ENCODE measurements around the gene DCAF16.
A peak's percentile ranks its signal among the peaks of the same experiment; 100 is the strongest.
"Not testable (repeated sequence)": the region's sequence is repeated elsewhere in the genome, so short reads cannot be mapped to it uniquely, and the experiment has no call there.

Gene DCAF16

DNA sequence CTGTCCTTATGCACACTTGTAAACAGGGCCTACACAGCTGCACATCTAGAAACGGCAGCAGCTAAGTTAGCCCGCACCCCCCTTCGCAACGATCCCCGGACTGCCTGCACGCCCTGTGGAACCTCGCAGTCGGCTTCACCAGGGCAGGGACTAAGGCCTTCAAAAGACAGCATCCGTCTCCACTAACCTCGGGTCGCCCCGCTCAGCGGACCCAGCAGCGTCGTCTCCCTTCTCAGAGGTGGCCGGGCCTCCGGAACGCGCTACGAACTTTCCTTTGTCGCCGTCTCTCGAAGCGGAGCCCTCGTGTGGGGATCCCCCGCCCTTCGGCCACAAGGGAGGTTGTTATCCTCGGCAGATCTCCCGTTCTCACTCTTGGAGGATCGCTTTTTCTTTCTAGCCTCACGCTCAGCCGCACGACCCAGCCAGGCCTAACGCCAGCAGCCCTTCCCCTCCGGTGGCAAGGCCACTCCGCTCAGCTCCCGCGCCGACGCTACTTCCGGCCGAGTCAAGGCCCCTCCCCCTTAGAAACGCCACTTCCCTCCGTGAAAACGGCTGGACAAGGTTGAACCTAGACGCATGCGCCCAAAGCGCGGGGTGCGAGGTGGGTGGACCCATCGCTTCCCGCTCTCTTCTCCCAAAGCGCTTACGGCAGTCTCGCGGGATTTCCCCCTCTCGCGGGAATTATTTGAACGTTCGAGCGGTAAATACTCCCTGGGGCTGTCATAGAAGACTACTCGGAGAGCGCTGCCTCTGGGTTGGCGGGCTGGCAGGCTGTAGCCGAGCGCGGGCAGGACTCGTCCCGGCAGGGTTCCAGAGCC, at the start of gene DCAF16, which contains the start of gene NCAPG:
TSS of gene DCAF16 (minus strand) at position 498 of the 818 bp plus-strand sequence. CDS start 6,616 bp downstream, outside the sequence.
TSS of gene NCAPG (plus strand) at position 720 of the 818 bp plus-strand sequence. CDS start 99 bp downstream, outside the sequence.
- peak; percentile 99 for DNase-seq (ENCODE audit: low read depth)

DNA sequence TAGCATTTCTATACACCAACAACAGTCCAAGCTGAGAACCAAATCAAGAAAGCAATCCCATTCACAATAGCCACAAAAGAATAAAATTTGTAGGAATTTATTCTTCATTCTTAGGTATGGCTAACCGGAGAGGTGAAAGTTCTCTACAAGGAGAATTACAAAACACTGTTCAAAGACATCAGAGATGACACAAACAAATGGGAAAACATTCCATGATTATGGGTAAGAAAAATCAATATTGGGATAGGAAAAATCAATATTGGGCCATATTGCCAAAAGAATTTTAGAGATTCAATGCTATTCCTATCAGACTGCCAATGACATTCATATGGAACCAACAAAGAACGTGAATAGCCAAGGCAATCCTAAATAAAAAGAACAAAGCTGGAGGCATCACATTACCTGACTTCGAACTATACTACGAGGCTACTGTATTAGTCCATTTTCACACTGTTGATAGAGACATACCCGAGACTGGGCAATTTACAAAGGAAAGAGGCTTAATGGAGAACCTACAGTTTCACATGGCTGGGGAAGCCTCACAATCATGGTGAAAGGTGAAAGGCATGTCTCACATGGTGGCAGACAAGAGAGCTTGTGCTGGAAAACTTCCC, 49.3 kb upstream of the DCAF16 start:
- DNase-seq (ENCODE audit: low read depth) = no peak

DNA sequence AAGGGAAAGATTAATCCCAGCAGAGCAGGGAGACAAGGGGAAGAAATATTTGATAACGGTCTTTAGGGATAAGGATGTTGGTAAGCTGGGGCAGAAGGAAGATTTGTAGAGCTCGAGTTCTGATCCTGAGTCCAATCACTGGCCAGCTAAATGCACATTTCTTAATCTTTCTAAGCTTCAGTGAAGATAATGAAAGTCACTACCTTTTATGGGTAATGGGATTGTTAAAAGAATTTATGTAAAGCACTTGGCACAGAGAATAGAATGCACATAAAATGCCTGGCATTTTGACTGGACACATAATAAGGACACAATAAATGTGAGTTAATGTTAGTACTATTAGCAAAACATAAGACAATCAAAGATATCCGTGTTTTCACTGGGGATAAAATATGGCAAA, 43.5 kb upstream of the DCAF16 start:
- DNase-seq (ENCODE audit: low read depth) = no peak

DNA sequence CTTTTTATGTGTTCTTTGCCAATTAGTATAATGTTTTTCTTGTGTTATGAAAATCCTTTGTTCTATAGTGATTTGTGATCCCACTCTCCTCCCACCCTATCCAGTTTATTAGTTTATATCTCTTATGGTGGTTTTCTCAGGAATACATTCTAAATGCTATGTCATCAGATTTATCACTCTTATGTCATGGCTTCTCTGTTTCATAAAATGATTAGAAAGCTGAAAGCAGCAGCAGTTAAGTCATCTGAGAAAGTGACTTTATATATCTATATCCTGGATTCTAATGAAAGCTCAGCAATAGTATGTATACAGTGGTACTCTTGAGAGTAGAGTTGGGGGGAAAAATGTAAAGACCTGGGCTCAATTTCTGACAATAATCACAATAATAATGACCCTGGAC, 41.4 kb upstream of the DCAF16 start:
- DNase-seq (ENCODE audit: low read depth) = no peak

DNA sequence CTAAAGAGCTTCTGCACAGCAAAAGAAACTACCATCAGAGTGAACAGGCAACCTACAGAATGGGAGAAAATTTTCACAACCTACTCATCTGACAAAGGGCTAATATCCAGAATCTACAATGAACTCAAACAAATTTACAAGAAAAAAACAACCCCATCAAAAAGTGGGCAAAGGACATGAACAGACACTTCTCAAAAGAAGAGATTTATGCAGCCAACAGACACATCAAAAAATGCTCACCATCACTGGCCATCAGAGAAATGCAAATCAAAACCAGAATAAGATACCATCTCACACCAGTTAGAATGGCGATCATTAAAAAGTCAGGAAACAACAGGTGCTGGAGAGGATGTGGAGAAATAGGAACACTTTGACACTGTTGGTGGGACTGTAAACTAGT, 39.7 kb upstream of the DCAF16 start:
- DNase-seq (ENCODE audit: low read depth) = not testable (repeated sequence)

DNA sequence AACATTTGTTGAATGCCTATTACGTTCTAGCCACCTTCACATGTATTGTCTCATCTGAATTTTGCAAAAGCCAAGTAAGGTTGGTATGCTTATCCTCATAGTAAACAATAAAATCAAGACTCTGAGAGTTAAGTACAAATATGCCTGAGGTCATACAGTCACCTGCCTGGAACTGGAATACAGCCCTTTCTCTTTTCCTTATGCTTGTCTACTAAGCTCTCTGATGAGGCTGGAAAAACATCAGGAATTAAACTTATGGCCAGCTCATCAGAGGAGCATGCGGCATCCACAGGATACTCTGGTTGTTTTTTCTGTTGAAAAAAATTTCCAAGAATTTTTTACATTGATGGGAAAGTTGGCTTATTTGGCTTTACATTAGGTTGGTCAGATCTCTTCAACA, 35.7 kb upstream of the DCAF16 start:
- no peak for DNase-seq (ENCODE audit: low read depth)

DNA sequence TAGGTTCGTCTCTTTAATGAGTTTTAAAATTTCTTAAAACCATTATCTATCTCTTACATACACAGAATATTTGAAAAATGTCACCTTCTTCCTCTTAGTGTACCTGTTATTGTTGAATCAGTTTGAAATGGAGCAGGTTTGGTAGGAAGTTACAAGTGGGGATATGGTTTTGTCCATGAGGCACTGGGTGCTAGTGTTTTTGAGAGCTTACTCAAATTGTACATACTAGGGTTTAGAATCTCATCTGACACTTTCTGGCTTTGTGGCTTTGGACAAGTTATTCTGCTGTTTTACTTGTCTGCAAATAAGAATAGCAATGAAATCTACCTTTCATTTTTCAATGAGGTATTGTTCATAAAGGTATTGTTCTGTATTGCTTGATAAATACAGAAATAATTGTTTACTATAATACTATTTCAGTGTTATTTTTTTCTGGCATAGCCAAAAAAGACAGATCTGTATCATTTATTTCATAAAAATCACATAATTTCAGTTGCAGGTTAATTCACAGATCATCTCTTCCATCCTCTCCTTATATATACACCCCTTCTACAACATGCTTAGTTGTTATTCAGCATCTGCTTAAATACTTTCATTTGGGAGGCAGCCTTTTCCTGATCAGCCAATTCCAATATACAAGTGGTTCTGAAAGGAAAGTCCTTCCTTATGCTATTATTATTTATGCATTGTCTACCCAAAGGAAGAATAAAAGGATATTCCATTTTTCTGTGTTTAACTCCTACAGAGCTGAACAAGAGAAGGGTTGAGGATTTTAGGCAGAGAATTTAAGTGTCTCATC, 13.5 kb upstream of the DCAF16 start:
- no peak for DNase-seq (ENCODE audit: low read depth)

DNA sequence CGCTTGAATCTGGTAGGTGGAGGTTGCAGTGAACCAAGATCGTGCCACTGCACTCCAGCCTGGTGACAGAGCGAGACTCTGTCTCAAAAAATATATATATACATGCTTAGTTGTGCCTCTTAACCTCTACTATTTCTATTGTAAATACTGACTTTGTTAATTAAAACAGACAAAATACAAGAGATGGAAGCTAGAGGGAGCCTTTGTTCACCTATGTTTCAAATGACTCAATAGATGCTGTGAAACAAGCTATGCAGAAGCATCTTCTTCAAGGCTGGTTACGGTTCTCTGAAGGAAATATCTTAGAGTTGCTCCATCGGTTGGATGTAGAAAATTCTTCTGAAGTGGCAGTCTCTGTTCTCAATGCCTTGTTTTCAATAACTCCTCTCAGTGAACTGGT, 6.5 kb upstream of the DCAF16 start:
- no peak for DNase-seq (ENCODE audit: low read depth)

DNA sequence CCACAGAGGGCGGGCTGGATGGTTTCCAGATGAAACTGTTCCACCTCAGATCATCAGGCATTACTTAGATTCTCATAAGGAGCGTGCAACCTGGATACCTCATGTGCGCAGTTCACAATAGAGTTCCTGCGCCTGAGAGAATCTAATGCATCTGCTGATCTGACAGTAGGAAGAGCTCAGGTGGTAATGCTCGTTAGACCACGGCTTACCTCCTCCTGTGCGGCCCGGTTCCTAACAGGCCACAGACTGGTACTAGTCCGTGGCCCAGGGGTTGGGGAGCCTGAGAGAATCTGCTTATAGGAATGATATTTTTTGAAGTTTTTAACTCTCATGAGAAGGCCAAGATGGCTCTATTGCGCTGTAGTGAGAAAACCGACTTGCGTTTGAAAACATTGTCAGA, 5.6 kb upstream of the DCAF16 start:
- DNase-seq (ENCODE audit: low read depth) = no peak

DNA sequence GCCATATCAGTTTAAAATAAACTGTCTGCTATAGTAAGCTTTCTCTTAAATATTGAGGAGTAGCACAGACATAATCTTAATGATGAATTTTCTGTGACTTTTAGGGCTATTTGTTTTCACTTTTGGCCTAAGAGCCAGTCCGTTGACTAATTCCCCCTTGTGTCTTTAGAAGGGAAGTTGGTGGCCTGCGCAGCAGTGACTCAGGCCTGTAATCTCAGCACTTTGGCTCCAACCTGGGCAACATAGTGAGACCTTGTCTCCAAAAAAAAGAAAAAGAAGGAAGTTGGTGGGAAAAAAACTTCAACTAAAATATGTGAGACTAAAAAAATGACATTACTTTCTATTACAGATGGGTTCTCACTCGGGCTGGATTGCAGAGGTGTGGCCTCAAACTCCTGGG, 3.6 kb upstream of the DCAF16 start:
- DNase-seq (ENCODE audit: low read depth) = no peak

DNA sequence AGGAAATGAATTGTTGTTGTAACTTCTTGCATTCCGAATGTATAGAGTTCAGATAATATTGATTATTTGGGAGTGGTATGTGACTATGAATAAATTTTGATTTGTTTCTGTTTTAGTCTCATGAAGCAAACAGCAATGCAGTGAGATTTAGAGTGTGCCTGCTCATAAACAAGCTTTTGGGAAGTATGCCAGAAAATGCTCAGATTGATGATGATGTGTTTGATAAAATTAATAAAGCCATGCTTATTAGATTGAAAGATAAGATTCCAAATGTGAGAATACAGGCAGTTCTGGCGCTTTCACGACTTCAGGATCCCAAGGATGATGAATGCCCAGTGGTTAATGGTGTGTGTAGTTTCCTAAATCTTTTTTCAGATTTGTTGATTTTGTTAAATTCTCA, 2.2 kb upstream of the DCAF16 start:
- DNase-seq (ENCODE audit: low read depth) = no peak

DNA sequence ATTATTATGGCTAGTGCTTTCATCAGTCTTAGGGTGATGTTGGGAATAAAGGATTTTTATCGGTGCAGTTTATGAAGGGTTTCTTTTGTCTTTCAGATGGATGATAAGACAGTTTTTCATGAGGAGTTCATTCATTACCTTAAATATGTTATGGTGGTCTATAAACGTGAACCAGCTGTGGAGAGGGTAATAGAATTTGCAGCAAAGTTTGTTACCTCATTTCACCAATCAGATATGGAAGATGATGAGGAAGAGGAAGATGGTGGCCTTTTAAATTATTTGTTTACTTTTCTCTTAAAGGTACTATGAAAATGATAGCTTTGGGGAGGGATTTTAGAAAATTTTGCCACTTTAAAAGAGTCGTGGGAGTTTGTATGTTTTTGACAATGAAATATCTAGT, 1.6 kb upstream of the DCAF16 start:
- no peak for DNase-seq (ENCODE audit: low read depth)

DNA sequence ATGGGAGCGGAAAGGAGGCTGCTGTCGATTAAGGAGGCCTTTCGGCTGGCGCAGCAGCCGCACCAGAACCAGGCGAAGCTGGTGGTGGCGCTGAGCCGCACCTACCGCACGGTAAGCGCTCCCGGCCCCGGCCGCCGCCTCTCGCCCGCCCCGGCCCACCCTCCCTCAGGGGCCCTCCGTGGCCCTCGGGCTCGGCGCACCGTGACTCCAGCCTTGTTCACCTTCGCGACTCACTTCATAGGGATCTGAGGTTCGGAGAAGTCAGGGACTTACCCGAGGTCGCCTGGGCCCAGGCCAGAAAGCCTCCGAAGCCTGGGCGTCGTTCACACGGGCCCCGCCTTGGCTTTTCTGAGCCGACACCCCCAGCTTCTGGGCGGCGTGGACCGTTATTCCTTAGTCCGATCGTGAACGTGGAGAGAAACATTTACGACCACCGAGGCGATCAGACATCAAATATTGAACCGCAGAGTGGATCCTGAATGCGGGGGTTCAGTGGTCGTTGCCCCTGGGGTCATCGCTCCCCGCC, 584 bp upstream of the DCAF16 start:
- DNase-seq (ENCODE audit: low read depth) = peak; percentile 4

DNA sequence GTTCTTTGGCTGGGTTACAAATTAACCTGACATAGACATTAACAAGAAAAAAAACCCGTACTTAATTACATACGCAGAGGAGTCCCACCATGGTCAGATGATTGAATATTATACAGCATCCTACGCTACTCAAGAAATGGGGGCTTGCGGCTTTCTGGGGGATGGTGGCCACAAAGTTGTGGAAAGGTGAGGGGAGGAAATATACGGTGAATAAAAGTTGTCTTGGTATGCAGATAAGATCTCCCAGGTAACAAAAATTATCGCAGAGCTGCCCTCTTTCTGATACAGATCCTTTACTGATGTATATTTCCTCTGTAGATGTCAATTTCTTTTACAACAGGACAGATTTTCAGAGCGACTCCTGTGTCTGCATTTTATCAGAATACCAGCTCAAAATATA, 890 bp downstream of the DCAF16 start:
- no peak for DNase-seq (ENCODE audit: low read depth)

DNA sequence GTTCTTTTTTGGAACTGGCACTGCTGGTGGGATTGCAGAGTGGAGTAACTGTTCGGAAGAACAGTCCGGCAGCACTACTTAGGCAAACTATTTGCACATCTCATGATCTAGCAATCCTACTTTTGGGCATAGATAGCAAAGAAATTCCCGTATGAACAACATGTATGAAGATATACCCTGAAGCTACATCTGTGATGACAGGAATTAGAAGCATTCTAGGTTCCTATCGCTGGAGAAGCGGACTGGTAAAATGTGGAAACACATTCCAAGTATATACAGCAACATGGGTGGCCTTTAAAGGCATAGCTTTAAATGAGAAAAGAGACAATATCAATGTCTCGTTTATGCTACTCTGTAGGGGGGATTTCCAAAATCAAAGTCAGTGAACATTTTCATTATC, 3.1 kb downstream of the DCAF16 start:
- no peak for DNase-seq (ENCODE audit: low read depth)

DNA sequence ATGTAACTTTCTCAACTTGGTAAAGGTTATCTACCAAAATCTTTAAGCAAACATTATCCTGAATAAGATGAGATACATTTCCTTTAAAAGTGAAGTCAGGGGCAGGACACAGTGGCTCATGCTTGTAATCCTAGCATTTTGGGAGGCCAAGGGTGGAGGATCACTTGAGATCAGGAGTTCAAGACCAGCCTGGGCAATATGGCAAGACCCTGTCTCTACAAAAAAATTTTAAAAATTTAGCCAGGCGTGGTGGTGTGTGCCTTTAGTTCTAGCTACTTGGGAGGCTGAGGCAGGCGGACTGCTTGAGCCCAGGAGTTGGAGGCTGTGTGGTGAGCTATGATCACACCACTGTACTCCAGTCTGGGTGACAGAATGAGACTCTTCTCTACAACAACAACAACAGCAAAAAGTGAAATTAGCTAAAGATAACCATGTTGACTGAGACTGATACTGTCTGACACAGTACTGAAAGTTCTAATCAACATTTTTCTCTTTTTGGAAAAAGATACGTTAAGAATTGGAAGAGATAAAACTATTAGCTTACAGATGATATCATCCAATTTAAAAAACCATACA, 4.9 kb downstream of the DCAF16 start:
- DNase-seq (ENCODE audit: low read depth) = no peak

DNA sequence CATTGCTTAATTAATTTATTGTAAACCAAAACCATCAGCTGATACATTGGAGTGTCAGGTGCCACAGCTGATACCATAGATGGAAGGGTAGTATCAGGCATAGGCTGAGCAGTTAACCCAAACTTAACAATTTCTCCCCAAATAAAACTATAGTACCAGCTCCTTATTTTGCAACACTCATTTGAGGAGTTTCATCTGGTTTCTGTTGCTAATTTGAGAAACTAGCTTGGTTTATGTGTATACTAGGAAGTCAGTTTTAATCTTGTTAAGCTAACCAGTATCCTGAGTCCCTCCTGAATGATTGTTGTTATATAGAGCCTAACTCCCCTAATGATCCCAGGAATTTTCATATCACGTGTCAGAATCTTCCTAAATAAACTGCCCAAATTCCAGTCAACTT, 12.7 kb downstream of the DCAF16 start:
- DNase-seq (ENCODE audit: low read depth) = no peak

DNA sequence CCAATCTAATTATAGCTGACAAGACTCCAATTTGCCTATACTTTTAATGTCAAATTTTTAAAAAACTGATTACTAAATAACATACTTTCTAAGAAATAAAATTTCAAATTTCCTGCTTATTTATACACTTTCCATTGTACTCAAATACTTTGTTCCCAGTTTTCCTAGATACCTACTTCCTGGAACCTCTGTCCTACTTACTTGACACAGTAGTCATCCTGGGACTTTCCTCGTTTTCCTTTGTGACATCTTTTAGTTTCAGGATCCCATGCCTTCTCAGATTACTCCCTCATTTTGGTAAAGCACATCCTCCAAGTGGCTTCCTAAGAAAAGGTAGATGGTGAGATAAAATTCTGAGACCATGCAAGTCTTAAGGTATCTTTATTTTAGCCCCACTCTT, 15.8 kb downstream of the DCAF16 start:
- no peak for DNase-seq (ENCODE audit: low read depth)

DNA sequence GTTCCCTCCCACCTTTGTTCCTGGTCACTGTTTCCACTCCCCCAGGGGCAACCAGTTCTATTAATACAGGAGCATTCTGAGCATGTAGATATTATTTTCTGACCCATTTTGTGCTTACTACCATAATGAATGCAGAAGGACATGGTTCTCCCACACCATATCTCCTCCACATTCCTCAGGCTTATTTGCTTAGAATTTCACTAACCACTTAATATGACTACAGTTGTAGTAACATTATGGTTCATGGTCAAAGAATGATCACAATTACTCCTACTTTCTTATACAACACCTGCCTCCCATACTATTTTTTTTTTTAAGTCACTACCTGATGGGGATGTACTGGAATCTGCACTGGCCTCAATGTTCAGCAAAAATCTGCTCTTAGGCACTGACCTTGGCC, 21.6 kb downstream of the DCAF16 start:
- DNase-seq (ENCODE audit: low read depth) = no peak

DNA sequence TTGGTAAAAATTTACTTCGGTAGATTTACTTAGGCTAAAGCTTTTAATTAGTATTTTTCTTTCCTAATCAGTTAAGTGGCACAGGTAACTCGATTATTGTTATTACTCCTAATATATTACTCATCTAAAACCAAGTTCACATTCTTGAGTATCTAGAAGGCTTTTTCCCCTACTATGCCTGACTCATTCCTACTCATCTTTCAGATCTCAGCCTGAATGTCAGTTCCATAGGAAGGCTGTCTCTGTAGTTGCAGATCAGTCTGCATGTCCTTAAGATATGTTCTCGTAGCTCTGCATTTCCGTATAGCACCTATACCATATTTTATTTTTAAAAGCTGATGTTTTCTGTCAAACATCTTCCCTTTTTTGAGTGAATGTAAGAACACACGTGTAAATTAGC, 23.2 kb downstream of the DCAF16 start:
- no peak for DNase-seq (ENCODE audit: low read depth)

DNA sequence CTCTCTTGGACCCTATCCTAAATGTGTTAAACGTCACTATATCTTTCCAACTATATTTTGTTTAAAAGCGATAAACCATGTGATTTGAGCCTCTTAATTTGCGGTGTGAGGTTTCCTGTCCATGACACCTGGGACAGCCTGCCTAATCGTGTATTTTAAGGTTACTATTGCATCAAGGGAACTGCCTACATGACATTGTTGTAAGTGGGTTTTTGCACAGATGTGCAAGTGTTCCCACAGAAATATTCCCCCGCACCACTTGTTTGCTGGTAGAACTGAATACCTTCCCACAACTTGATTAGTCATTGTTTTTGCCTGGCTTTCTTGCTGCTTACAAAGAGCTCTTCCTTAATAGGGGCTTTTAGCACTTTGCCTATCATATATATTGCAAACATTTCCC, 24.0 kb downstream of the DCAF16 start:
- no peak for DNase-seq (ENCODE audit: low read depth)

DNA sequence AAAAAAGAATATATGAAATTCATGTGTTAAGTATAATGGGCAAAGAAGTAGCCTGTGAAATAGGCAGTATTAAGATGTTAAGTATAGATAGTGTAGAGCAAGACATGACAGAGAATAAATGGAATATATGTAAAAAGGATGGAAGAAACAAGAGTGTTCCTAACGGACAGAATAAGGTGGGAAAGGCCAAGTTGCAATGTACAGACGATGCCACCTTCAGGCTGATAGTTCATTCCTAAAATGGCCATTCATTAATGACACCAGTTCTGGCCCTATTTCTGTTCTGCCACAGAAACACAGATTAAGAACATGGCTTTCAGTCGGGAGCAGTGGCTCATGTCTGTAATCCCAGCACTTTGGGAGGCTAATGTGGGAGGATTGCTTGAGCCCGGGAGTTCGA, 24.7 kb downstream of the DCAF16 start:
- DNase-seq (ENCODE audit: low read depth) = no peak
